GM23338 (cell line): ENCODE results near the gene HPS4. TPM values are rescaled to one million over a fixed set of nuclear protein-coding genes. Genes with fewer than 3 reads are reported as not detected.

Experiments used
- ATAC-seq: fragments of 200-7000 bp; cut with Tn5 transposase; 3 replicates; pipeline ENCODE4 v1.9.1; 2020
- DNase-seq: peaks from one replicate; pipeline ENCODE4 v3.0.0-alpha.2; 2015; ENCODE audit warnings: low spot score
- H2AFZ ChIP-seq: fragments of 200-600 bp; sonication (generic); 2 replicates; pipeline ENCODE4 v1.8.0; 2016; ENCODE audit warnings: antibody characterized with exemption, mild to moderate bottlenecking, moderate library complexity
- H3F3A ChIP-seq: fragments of 200-600 bp; sonication (generic); replicated peaks from 2 replicates; pipeline ENCODE4 v1.8.0; 2017; ENCODE audit warnings: antibody characterized with exemption, mixed run types, low read depth
- H3K27ac ChIP-seq: fragments of 200-600 bp; sonication (generic); 2 replicates; pipeline ENCODE4 v1.6.1; 2016; ENCODE audit warnings: low read depth
- H3K27me3 ChIP-seq: fragments of 200-600 bp; sonication (generic); 2 replicates; pipeline ENCODE4 v1.8.0; 2016; ENCODE audit warnings: mild to moderate bottlenecking, mixed run types, moderate library complexity; ENCODE audit not compliant: insufficient read depth
- H3K36me3 ChIP-seq: fragments of 200-600 bp; sonication (generic); 2 replicates; pipeline ENCODE4 v1.8.0; 2016; ENCODE audit warnings: mild to moderate bottlenecking; ENCODE audit not compliant: insufficient read depth
- H3K4me1 ChIP-seq: fragments of 200-600 bp; sonication (generic); 2 replicates; pipeline ENCODE4 v1.8.0; 2016; ENCODE audit warnings: mild to moderate bottlenecking, moderate library complexity; ENCODE audit not compliant: insufficient read depth
- H3K4me2 ChIP-seq: fragments of 200-600 bp; sonication (generic); 2 replicates; pipeline ENCODE4 v1.7.1; 2017; ENCODE audit warnings: mixed run types
- H3K4me3 ChIP-seq: fragments of 200-600 bp; sonication (generic); 2 replicates; pipeline ENCODE4 v1.6.1; 2016; ENCODE audit warnings: mixed run types
- H3K79me2 ChIP-seq: fragments of 200-600 bp; sonication (generic); replicated peaks from 2 replicates; pipeline ENCODE4 v1.8.0; 2017; ENCODE audit warnings: mild to moderate bottlenecking; ENCODE audit not compliant: insufficient read depth
- H3K9me2 ChIP-seq: fragments of 200-600 bp; sonication (generic); 2 replicates; pipeline ENCODE4 v1.8.0; 2017; ENCODE audit not compliant: insufficient read depth
- H4K20me1 ChIP-seq: fragments of 200-600 bp; sonication (generic); replicated peaks from 2 replicates; pipeline ENCODE4 v1.8.0; 2017; ENCODE audit warnings: mild to moderate bottlenecking; ENCODE audit not compliant: insufficient read depth
- H3K27ac Mint-ChIP-seq: 2 replicates; pipeline ENCODE4 v1.8.0; 2020; ENCODE audit warnings: inconsistent platforms, mild to moderate bottlenecking, moderate library complexity, mixed read lengths
- H3K27me3 Mint-ChIP-seq: 3 replicates; pipeline ENCODE4 v1.8.0; 2022; ENCODE audit warnings: low read depth, mild to moderate bottlenecking, moderate library complexity, mixed read lengths, inconsistent platforms; ENCODE audit not compliant: insufficient read depth, poor library complexity
- H3K36me3 Mint-ChIP-seq: 3 replicates; pipeline ENCODE4 v1.8.0; 2021; ENCODE audit warnings: low read depth, mild to moderate bottlenecking, inconsistent platforms, moderate library complexity, mixed read lengths
- H3K4me1 Mint-ChIP-seq: 3 replicates; pipeline ENCODE4 v1.8.0; 2020; ENCODE audit warnings: mild to moderate bottlenecking, inconsistent platforms, mixed read lengths
- H3K4me3 Mint-ChIP-seq: 3 replicates; pipeline ENCODE4 v1.8.0; 2021; ENCODE audit warnings: moderate library complexity, mild to moderate bottlenecking, inconsistent platforms, mixed read lengths
- H3K9me3 Mint-ChIP-seq: 3 replicates; pipeline ENCODE4 v1.8.0; 2020; ENCODE audit warnings: moderate library complexity, mild to moderate bottlenecking, inconsistent platforms, mixed read lengths
- CREB1 ChIP-seq: fragments of 250-450 bp; sonication (Bioruptor Pico); IDR thresholded peaks from 2 replicates; pipeline ENCODE4 v1.5.0; 2020; ENCODE audit warnings: low read depth, mild to moderate bottlenecking, moderate library complexity
- EZH2 ChIP-seq: fragments of 200-600 bp; sonication (generic); IDR thresholded peaks from one replicate; pipeline ENCODE4 v1.8.0; 2017; ENCODE audit warnings: antibody characterized with exemption, mild to moderate bottlenecking, low read depth; ENCODE audit not compliant: unreplicated experiment
- JUNB ChIP-seq: IDR thresholded peaks from one replicate; pipeline ENCODE4 v1.6.1; 2016; ENCODE audit warnings: antibody characterized with exemption; ENCODE audit not compliant: unreplicated experiment
- NANOG ChIP-seq: IDR thresholded peaks from 2 replicates; pipeline ENCODE4 v1.6.1; 2016; ENCODE audit warnings: antibody characterized with exemption, borderline replicate concordance
- POLR2AphosphoS5 ChIP-seq: IDR thresholded peaks from 2 replicates; pipeline ENCODE4 v1.6.1; 2016; ENCODE audit warnings: antibody characterized with exemption, low read depth
- REST ChIP-seq: IDR thresholded peaks from one replicate; pipeline ENCODE4 v1.6.1; 2018; ENCODE audit warnings: antibody characterized with exemption; ENCODE audit not compliant: unreplicated experiment
- STAT1 ChIP-seq: IDR thresholded peaks from one replicate; pipeline ENCODE4 v1.6.1; 2016; ENCODE audit warnings: antibody characterized with exemption; ENCODE audit not compliant: unreplicated experiment
- ZNF114 ChIP-seq: fragments of 250-450 bp; sonication (Bioruptor Pico); IDR thresholded peaks from 2 replicates; pipeline ENCODE4 v1.5.0; 2020; ENCODE audit warnings: mild to moderate bottlenecking, moderate library complexity
- ZNF331 ChIP-seq: fragments of 250-450 bp; sonication (Bioruptor Pico); IDR thresholded peaks from 2 replicates; pipeline ENCODE4 v1.5.0; 2020; ENCODE audit warnings: low read depth, mild to moderate bottlenecking, moderate library complexity
- ZNF462 ChIP-seq: fragments of 250-450 bp; sonication (Bioruptor Pico); IDR thresholded peaks from 2 replicates; pipeline ENCODE4 v1.5.0; 2020; ENCODE audit warnings: mild to moderate bottlenecking, moderate library complexity
- polyA plus RNA-seq: library from polyadenylated mRNA; unstranded; fragments of >200 nt; fragmentation: Nextera tagmentation; extraction: Ambion mirVana; gene quantifications from 2 replicates; pipeline ENCODE4 v1.2.1, GENCODE V29; 2016
- total RNA-seq: library from RNA; depleted of rRNA; stranded (reverse); fragments of >200 nt; shearing (Covaris generic); gene quantifications from 2 replicates; pipeline ENCODE4 v1.2.3, GENCODE V29; 2014
- TF ChIP-seq, protein P1 (sequence below): IDR thresholded peaks from 2 replicates; pipeline ENCODE4 v1.6.1; 2016; ENCODE audit warnings: antibody characterized with exemption
- TF ChIP-seq, protein P2 (sequence below), 2 experiments: fragments of 200-600 bp in 1 of 2; sonication (generic) in 1 of 2; conservative IDR thresholded peaks; 2 replicates each; pipeline versions ENCODE4 v1.5.1 to v1.6.1; 2016 to 2017; ENCODE audit warnings: antibody characterized with exemption in 2 of 2, low read depth in 2 of 2, mild to moderate bottlenecking in 2 of 2, moderate library complexity in 1 of 2

The HPS4 gene
- total and polyA plus RNA-seq, 2 experiments from 2014 or later, result 20.3 to 49.4 TPM

- Histone ChIP-seq H3K4me1 (peaks cover 12% of the 10 kb centered on the region; the same call in 1 of the 2 replicates), H3K27ac (no peak overlapping the region), H3F3A (peaks cover 3% of the 10 kb centered on the region; the same call in 1 of the 2 replicates), H3K27me3 (peaks cover 12% of the 10 kb centered on the region; the same call in 1 of the 2 replicates), H3K9me2 (no peaks in the 10 kb centered on the region), H3K79me2 (peaks cover 8% of the 10 kb centered on the region), H3K4me2 (no peak overlapping the region), H3K4me3 (no peak overlapping the region), H2AFZ (no peak overlapping the region), H4K20me1 (peaks cover 4% of the 10 kb centered on the region), H3K36me3 (no peaks in the 10 kb centered on the region)
- peaks cover 13% of the 10 kb centered on the region for H3K27me3 Mint-ChIP-seq
- no peak overlapping the region for H3K4me3 Mint-ChIP-seq
- no peaks in the 10 kb centered on the region for H3K9me3 Mint-ChIP-seq
- no peak for TF ChIP-seq REST
- no peak for TF ChIP-seq POLR2AphosphoS5
- TF ChIP-seq NANOG, result no peak
- TF ChIP-seq ZNF114 (CRISPR knock-in tag), result no peak
- TF ChIP-seq, protein P1, sequence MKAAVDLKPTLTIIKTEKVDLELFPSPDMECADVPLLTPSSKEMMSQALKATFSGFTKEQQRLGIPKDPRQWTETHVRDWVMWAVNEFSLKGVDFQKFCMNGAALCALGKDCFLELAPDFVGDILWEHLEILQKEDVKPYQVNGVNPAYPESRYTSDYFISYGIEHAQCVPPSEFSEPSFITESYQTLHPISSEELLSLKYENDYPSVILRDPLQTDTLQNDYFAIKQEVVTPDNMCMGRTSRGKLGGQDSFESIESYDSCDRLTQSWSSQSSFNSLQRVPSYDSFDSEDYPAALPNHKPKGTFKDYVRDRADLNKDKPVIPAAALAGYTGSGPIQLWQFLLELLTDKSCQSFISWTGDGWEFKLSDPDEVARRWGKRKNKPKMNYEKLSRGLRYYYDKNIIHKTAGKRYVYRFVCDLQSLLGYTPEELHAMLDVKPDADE, result no peak
- TF ChIP-seq EZH2, result no peak
- TF ChIP-seq ZNF462 (CRISPR knock-in tag), result no peak
- TF ChIP-seq STAT1, result no peak
- no peak for TF ChIP-seq JUNB
- TF ChIP-seq CREB1 (CRISPR knock-in tag), result no peak
- no peak for TF ChIP-seq ZNF331 (CRISPR knock-in tag)
- TF ChIP-seq, protein P2, sequence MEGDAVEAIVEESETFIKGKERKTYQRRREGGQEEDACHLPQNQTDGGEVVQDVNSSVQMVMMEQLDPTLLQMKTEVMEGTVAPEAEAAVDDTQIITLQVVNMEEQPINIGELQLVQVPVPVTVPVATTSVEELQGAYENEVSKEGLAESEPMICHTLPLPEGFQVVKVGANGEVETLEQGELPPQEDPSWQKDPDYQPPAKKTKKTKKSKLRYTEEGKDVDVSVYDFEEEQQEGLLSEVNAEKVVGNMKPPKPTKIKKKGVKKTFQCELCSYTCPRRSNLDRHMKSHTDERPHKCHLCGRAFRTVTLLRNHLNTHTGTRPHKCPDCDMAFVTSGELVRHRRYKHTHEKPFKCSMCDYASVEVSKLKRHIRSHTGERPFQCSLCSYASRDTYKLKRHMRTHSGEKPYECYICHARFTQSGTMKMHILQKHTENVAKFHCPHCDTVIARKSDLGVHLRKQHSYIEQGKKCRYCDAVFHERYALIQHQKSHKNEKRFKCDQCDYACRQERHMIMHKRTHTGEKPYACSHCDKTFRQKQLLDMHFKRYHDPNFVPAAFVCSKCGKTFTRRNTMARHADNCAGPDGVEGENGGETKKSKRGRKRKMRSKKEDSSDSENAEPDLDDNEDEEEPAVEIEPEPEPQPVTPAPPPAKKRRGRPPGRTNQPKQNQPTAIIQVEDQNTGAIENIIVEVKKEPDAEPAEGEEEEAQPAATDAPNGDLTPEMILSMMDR (conservative IDR thresholded peaks at IDR 0.05; ENCODE audit: low read depth in 2 of 2), result no peak
- H3K27ac Mint-ChIP-seq, result no peak overlapping the region
- peaks cover 17% of the 10 kb centered on the region for H3K4me1 Mint-ChIP-seq
- no peak for ATAC-seq
- H3K36me3 Mint-ChIP-seq, result peaks cover 8% of the 10 kb centered on the region; the same call in 2 of the 3 replicates
- no peak for DNase-seq
These were observed 49.8 kb downstream of the HPS4 start for GRCh38 chr22:26433805-26434204.
